ENCODE data around the gene DEFB114.
"Not testable (repeated sequence)": the region's sequence is repeated elsewhere in the genome, so short reads cannot be mapped to it uniquely, and the experiment has no call there.

DEFB114 gene
- long read RNA-seq, donor 1 = 0 reads
- long read RNA-seq, donor 2 = 0 reads
- long read RNA-seq, donor 3 = 0 reads
- long read RNA-seq, donor 4 = 0 reads
- long read RNA-seq, donor 5 = 0 reads
- long read RNA-seq, donor 6 = 0 reads
- long read RNA-seq, donor 7 = 0 reads
- long read RNA-seq, donor 8 = 0 reads

GRCh38 chr6:49964064-49964463 lies at the start of gene DEFB114:
DEFB114 (minus strand) TSS chr6:49964164; CDS start chr6:49964105, 59 bp downstream.
- no peak for DNase-seq

DNA sequence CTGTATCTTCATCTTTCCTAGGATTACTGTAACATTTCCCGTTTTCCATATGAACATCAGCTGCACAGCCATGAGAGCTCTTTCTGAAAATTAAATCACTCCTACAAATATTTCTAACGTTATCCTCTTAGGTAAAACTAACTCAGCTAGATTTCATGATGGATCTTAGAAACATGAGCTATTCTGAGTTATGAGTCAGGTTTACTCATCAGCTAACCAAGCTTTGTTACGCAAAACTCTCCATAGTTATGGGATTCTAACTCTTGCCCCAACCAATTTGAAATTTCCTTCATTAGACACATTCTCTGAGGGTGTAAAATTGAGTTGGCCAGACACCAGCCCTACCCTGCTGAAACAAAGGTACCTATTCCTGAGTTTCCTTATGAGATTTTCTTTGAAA lies 43.9 kb upstream of the DEFB114 start:
- no peak for DNase-seq

GRCh38 chr6:50003139-50003538 lies 39.2 kb upstream of the DEFB114 start:
- DNase-seq = no peak

DNA sequence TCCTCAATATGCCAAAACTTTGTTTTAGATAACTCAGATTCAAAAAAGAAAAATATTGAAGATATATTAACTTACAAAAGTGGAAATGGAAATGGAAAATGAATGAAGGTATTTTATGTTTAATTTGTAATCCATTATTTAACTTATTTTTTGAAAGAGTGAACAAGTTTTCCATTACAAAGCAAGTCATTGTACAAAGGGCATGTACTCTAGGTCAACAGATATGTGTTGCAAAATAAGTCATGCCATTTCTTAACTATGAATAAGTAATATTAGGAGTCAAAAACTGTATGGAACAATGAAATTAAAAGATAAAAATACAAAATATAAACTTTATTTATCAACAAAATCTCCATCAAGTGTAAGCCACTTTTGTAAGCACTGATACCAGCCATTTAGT lies 31.3 kb upstream of the DEFB114 start:
- no peak for DNase-seq

DNA sequence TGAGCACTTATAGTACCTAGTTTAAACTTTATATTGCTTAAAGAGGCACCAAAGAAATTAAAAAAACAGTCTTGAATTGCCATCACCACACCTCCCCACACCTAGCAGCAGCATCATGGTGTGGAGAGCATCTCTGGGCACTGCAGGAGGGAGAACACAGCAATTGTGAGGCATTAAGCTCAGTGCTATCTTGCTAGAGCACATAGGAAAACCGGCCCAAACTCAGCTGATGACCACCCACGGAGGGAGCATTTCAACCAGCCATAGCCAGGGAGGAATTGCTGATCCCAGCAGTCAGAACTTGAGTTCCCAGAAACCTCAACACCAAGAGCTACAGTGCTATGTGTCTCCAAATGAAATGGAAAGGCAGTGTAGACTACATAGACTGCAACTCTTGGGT lies 24.9 kb upstream of the DEFB114 start:
- no peak for DNase-seq

GRCh38 chr6:49987749-49988148 lies 23.8 kb upstream of the DEFB114 start:
- no peak for DNase-seq

- DNase-seq = no peak
Observed at GRCh38 chr6:49986551-49986950, 22.6 kb upstream of the DEFB114 start.

GRCh38 chr6:49982046-49982445 lies 18.1 kb upstream of the DEFB114 start:
- no peak for DNase-seq

DNA sequence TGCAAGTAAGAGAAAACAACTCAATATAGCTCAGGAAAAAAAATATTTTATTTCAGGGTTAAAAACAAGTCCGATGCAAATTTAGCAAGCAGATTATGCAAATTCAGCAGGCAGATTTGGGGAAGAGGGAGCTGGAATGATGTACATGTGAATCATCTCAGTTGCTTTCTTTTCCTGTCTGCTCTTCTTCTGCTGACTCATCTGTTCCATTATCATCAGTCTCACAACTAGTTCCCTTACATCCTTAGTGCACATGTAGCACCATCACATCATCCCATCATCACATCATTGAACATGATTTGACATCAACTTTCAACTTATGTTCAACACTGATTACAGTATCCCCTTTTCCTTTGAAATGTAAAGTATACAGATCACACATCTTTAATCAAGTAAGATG lies 16.9 kb upstream of the DEFB114 start:
- no peak for DNase-seq

GRCh38 chr6:49979584-49979983 lies 15.6 kb upstream of the DEFB114 start:
- DNase-seq = no peak

DNA sequence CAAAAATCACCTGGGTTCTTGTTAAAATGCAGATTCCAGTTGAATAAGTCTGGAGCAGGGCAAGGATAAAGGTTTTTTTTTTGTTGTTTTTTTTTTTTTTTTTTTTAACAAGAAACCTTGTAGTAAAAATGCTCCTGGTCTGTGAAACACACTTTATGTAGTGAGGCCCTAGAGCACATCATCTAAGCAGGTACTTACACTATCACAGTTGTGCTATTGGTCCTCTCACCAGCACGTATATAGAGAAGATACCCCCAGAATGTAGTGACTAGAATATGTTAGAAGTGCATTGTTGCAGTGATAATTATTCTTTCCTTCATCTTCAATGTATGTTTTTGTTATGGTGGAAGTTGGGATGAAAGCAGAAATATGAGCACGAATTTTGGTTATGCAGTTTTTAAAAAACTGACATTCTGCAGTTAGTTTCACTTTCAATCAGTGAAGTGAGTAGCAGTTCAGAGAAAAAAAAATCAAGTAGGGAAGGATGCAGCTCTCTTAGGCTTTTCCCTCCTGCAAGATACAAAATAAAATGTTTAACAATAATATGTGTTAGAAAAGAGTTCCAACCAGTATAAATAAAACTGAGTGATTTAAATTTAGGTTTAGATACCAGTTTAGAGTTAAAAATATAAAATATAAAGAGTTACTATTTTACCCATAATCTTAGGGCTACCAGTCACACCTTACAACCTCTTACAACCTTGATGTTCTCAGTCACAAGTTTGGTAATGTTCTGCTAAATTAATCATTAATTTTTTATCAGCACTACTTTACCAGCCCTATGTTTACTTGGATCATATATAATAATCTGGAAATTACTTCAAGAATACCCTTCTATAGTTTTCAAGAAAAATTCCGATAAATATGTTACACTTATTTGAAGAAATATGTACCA lies 14.6 kb upstream of the DEFB114 start:
- no peak for DNase-seq

- DNase-seq = no peak
Observed at GRCh38 chr6:49969605-49970004, 5.6 kb upstream of the DEFB114 start, which contains the start of gene DEFB113. DEFB113 (minus strand) TSS chr6:49969625; CDS start chr6:49969625, 0 bp downstream.

DNA sequence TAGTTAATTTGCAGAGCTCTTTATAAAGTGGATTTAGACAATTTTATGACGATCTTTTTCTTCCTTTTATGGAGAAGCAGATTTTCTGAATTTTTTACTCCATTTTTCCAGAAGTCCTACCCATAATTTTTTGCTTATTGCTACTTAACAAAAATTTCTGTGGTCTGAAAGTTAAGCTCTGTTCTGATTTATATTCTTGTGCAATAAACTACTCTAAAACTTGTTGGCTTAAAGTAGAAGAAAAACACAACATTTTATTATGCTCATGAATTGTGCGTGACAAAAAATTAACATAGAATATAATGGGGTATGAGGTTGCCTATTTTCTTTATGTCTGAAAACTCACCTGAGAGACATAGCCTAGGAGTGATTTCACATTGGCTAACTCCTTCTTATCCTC lies 2.9 kb upstream of the DEFB114 start:
- DNase-seq = no peak

GRCh38 chr6:49966334-49966733 lies 2.4 kb upstream of the DEFB114 start:
- DNase-seq = no peak

GRCh38 chr6:49958180-49958579 lies 5.8 kb downstream of the DEFB114 start:
- DNase-seq = no peak

GRCh38 chr6:49955847-49956246 lies 8.1 kb downstream of the DEFB114 start:
- no peak for DNase-seq

DNA sequence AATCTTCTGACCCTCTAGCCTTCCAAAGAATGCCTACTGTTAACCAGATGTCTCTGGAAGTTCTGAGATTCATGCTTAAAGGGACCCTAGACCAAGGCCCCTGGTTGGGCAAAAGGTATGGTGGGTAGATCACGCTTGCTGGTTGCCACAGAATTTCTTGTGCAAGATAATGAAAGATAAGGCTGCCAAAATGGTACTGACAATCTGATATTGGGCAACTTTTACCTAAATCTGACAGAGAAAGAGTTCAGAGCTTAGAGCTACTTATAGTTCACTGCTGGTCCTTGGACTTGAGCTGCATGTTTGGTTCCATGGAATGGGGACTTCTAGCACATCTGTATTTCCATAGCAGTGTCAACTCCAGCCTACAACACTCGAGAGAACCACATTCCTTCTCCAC lies 12.0 kb downstream of the DEFB114 start:
- DNase-seq = no peak

GRCh38 chr6:49950415-49950751 lies 13.6 kb downstream of the DEFB114 start:
- DNase-seq = no peak

DNA sequence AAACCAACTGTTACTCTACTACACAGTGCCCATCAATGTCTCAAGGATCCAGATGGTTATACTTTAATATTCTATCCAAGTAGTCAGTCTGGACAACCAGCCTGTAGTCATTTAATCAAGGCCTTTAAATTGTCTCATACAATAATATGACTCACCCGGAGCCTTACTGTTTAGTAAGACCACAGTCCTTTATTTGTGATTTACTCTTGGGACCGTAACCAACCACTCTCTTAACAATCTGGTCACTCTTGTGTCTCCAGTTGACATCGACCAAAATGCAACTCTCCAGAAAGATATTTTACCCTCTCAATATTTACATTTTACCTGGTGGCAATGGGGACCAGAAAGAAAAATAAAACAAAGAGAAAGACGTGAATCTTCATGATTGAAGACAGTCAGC lies 14.9 kb downstream of the DEFB114 start:
- no peak for DNase-seq

- DNase-seq = no peak
Observed at GRCh38 chr6:49946835-49947234, 17.1 kb downstream of the DEFB114 start.

DNA sequence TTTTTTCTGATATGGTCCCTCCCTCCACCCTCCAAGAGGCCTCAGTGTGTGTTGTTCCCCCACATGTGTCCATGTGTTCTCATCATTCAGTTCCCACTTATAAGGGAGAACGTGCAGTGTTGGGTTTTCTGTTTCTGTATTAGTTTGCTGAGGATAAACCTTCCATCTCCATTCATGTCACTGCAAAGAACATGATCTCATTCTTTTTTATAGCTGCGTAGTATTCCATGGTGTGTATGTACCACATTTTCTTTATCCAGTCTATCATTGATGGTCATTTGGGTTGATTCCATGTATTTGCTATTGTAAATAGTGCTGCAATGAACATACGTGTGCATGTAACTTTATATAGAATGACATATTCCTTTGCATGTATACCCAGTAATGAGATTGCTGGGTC lies 19.9 kb downstream of the DEFB114 start:
- not testable (repeated sequence) for DNase-seq

DNA sequence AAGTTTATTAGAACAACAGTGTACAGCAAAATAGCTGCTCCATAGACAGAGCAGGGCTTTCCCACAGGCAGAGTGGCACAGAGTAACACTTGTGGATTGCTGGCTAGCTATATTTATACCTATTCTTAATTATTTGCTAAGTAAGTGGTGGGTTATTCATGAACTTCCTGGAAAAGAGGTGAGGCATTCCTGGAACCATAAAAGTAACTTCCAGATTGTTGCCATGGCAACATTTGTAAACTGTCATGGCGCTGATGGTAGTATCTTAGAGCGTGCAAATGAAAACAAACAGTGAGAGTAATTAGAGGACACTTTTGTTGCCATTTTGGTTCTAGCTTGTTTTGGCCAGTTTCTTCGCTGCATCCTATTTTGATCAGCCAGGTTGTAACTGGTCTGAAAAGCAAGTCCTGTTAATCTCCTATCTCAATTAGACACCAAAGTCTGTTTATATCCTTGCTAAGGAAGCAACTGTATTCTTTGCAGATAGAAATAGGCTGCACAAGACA lies 23.9 kb downstream of the DEFB114 start:
- no peak for DNase-seq

DNA sequence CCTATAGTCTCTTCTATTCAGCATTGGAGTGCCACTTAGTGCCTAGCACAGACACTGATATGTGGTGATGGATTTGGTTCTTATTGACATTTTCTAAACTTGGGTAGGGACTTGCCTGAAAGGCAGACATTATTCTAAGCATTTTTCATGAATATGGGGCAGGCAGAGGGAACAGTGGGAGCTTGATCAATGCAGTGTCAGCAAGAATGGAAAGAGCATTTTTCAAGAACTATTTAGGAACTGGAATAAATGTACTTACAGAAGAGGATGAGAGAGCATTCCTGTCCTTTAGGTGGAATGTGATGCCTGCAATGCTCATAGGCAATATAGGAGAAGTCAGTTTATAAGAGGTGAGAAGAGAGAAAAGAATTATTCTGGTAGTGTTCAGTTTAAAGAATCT lies 26.2 kb downstream of the DEFB114 start:
- DNase-seq = no peak

- no peak for DNase-seq
Observed at GRCh38 chr6:49937017-49937416, 26.9 kb downstream of the DEFB114 start.
